Spleen (tissue), 11 donors: ENCODE data around the gene DYRK1A. TPM values are rescaled to one million over a fixed set of nuclear protein-coding genes. Genes with fewer than 3 reads are reported as not detected.

Source experiments
- DNase-seq: peaks from one replicate; pipeline ENCODE4 v3.0.0-alpha.2; 2020
- H3K27ac ChIP-seq, 8 donors: fragments of 200-600 bp; sonication (generic) in 7 of 8; 1 replicate in 4 of 8; 2 replicates in 4 of 8; pipeline versions ENCODE4 v1.5.0 to v1.8.0; 2016 to 2021; ENCODE audit warnings: inconsistent platforms in 4 of 8, mild to moderate bottlenecking in 4 of 8, moderate library complexity in 1 of 8
- H3K27me3 ChIP-seq, 7 donors: fragments of 200-600 bp; sonication (generic) in 6 of 7; replicated peaks in 1 of 7; 1 replicate in 4 of 7; 2 replicates in 3 of 7; pipeline versions ENCODE4 v1.5.0 to v1.8.0; 2016 to 2021; ENCODE audit warnings: inconsistent platforms in 3 of 7, mild to moderate bottlenecking in 1 of 7
- H3K36me3 ChIP-seq, 6 donors: fragments of 200-600 bp; sonication (generic) in 5 of 6; 1 replicate in 4 of 6; 2 replicates in 2 of 6; pipeline versions ENCODE4 v1.5.0 to v1.8.0; 2016 to 2021; ENCODE audit warnings: inconsistent platforms in 2 of 6
- H3K4me1 ChIP-seq, 6 donors: fragments of 200-600 bp; sonication (generic) in 5 of 6; 1 replicate in 3 of 6; 2 replicates in 3 of 6; pipeline versions ENCODE4 v1.5.0 to v1.8.0; 2016 to 2021; ENCODE audit warnings: inconsistent platforms in 3 of 6
- H3K4me3 ChIP-seq, 8 donors: fragments of 200-600 bp; sonication (generic) in 7 of 8; 1 replicate in 4 of 8; 2 replicates in 4 of 8; pipeline versions ENCODE4 v1.5.0 to v1.8.0; 2016 to 2021; ENCODE audit warnings: inconsistent platforms in 4 of 8, mild to moderate bottlenecking in 4 of 8, moderate library complexity in 2 of 8
- H3K9me3 ChIP-seq, 8 donors: fragments of 200-600 bp; sonication (generic) in 7 of 8; 1 replicate in 4 of 8; 2 replicates in 4 of 8; pipeline versions ENCODE4 v1.5.0 to v1.8.0; 2016 to 2021; ENCODE audit warnings: inconsistent platforms in 4 of 8
- CTCF ChIP-seq, 11 experiments: fragments of 200-600 bp in 7 of 11; fragments of 450-650 bp in 4 of 11; sonication (generic) in 4 of 11; IDR thresholded peaks in 8 of 11; conservative IDR thresholded peaks in 3 of 11; 1 replicate in 7 of 11; 2 replicates in 4 of 11; pipeline versions ENCODE4 v1.4.0 to v1.8.0; 2016 to 2021; ENCODE audit warnings: antibody characterized with exemption in 11 of 11, inconsistent platforms in 4 of 11, mild to moderate bottlenecking in 1 of 11
- POLR2A ChIP-seq, 3 donors: fragments of 450-650 bp; IDR thresholded peaks; one replicate each; pipeline ENCODE4 v1.5.1; 2017; ENCODE audit warnings: antibody characterized with exemption in 3 of 3, mild to moderate bottlenecking in 1 of 3
- POLR2AphosphoS5 ChIP-seq, 3 donors: sonication (generic); formaldehyde crosslinking; IDR thresholded peaks; one replicate each; pipeline ENCODE4 v1.5.1; 2017; ENCODE audit warnings: antibody characterized with exemption in 3 of 3
- WGBS, 5 donors: extraction: QIAGEN DNeasy Blood & Tissue Kit in 3 of 5; methylation state at CpG; one replicate each; pipeline versions ENCODE4 v1.1.5 to v1.1.7; 2013 to 2018; 5-methylcytosine and 5-hydroxymethylcytosine counted together
- intact Hi-C: fragments of 100-400 bp; cut with DNase I; formaldehyde crosslinking; loops from one replicate; pipeline ENCODE4 v1.15.0; 2023; ENCODE audit warnings: low total_unique reads
- polyA plus RNA-seq, 3 donors: library from polyadenylated mRNA; stranded (reverse); fragments of 200-250 nt; gene quantifications; one replicate each; pipeline ENCODE4 v1.2.1, GENCODE V29; 2013
- total RNA-seq, 7 donors: library from RNA; depleted of rRNA in 3 of 7; stranded (reverse); fragments of >200 nt in 3 of 7; fragmentation: NEBNext Ultra II Directional in 4 of 7; extraction: Animal tissue kit (Norgen Biotek cat#: 25700) in 4 of 7; gene quantifications; one replicate each; pipeline versions ENCODE4 v1.1.0 to v1.2.1, GENCODE V29; 2016 to 2021
- donor health status: healthy with polysubstance abuse.
- donor health status: DM: no; HTN: no; CAD: no; lungs with moderate emphysema.
- donor health status: DM: no; HTN: no; CAD: no.
- donor health status: Bipolar disorder and iron deficiency.
- donor health status: healthy.
- donor health status: DM: no; HTN: no; CAD: no.
- donor health status: DM: yes; HTN: yes; CAD: no.

The DYRK1A gene
- total and polyA plus RNA-seq, 10 donors: 21.9 to 115 (median 95.1) TPM

GRCh38 chr21:37468909-37469308, 102.3 kb downstream of the DYRK1A start:
- intact Hi-C loops: loop anchor here (10.0 kb wide), 1 partner anchor 94 kb away; no protein-coding TSS in a partner anchor
- no peaks in the 10 kb centered on the region for H3K9me3 ChIP-seq
- DNase-seq: no peak
- H3K27ac ChIP-seq: no peak overlapping the region
- H3K27me3 ChIP-seq: no peaks in the 10 kb centered on the region
- TF ChIP-seq POLR2AphosphoS5 (IDR thresholded peaks at IDR 0.05) (no peak), CTCF (IDR thresholded peaks at IDR 0.05 in 8 of 11, conservative IDR thresholded peaks at IDR 0.05 in 3 of 11) (no peak), POLR2A (IDR thresholded peaks at IDR 0.05) (no peak)
- H3K4me1 ChIP-seq: peaks cover 3 to 97% (median 38%) of the 10 kb centered on the region in 6 donors
- no peak overlapping the region for H3K4me3 ChIP-seq
- peaks cover 0 to 24% (median 7%) of the 10 kb centered on the region in 6 donors for H3K36me3 ChIP-seq
- 87 to 94% (median 90%) methylated on average over 4 of the region's 4 CpGs for WGBS, 5 donors

- no peak for DNase-seq
- Histone ChIP-seq H3K36me3 (peaks cover 0 to 29% (median 7%) of the 10 kb centered on the region in 6 donors), H3K4me1 (peaks cover 0 to 97% (median 36%) of the 10 kb centered on the region in 6 donors), H3K9me3 (no peaks in the 10 kb centered on the region), H3K27me3 (no peaks in the 10 kb centered on the region), H3K27ac (no peak overlapping the region), H3K4me3 (no peak overlapping the region)
- WGBS, 5 donors: 89 to 96% (median 93%) methylated on average over 5 of the region's 5 CpGs
- intact Hi-C loops: loop anchor here (10.0 kb wide), 1 partner anchor 95 kb away; no protein-coding TSS in a partner anchor
- TF ChIP-seq POLR2A (IDR thresholded peaks at IDR 0.05) (no peak), POLR2AphosphoS5 (IDR thresholded peaks at IDR 0.05) (no peak), CTCF (IDR thresholded peaks at IDR 0.05 in 8 of 11, conservative IDR thresholded peaks at IDR 0.05 in 3 of 11) (no peak)
These were observed 102.9 kb downstream of the DYRK1A start for GRCh38 chr21:37469441-37469840.

- Histone ChIP-seq H3K9me3 (no peaks in the 10 kb centered on the region), H3K27ac (no peak overlapping the region), H3K4me1 (peaks cover 13 to 98% (median 42%) of the 10 kb centered on the region in 6 donors), H3K4me3 (no peak overlapping the region), H3K27me3 (no peaks in the 10 kb centered on the region), H3K36me3 (peaks cover 0 to 47% (median 7%) of the 10 kb centered on the region in 6 donors)
- no peak for DNase-seq
- no peak for TF ChIP-seq POLR2AphosphoS5 (IDR thresholded peaks at IDR 0.05)
- TF ChIP-seq POLR2A (IDR thresholded peaks at IDR 0.05): no peak
- TF ChIP-seq CTCF (IDR thresholded peaks at IDR 0.05 in 8 of 11, conservative IDR thresholded peaks at IDR 0.05 in 3 of 11): no peak
- 90 to 95% (median 92%) methylated on average over 4 of the region's 4 CpGs for WGBS, 5 donors
- intact Hi-C loops: no loop called here
These were observed 106.0 kb downstream of the DYRK1A start for GRCh38 chr21:37472581-37472980.

GRCh38 chr21:37473491-37473890, 106.9 kb downstream of the DYRK1A start:
- intact Hi-C loops: no loop called here
- Histone ChIP-seq H3K27ac (no peak overlapping the region), H3K36me3 (peaks cover 0 to 45% (median 7%) of the 10 kb centered on the region in 6 donors), H3K4me1 (peaks cover 20 to 98% (median 42%) of the 10 kb centered on the region in 6 donors), H3K9me3 (no peaks in the 10 kb centered on the region), H3K4me3 (no peak overlapping the region), H3K27me3 (no peaks in the 10 kb centered on the region)
- TF ChIP-seq CTCF (IDR thresholded peaks at IDR 0.05 in 8 of 11, conservative IDR thresholded peaks at IDR 0.05 in 3 of 11) (no peak), POLR2AphosphoS5 (IDR thresholded peaks at IDR 0.05) (no peak), POLR2A (IDR thresholded peaks at IDR 0.05) (no peak)
- 85 to 96% (median 92%) methylated on average over 6 of the region's 6 CpGs for WGBS, 5 donors
- DNase-seq: no peak
